ENCODE measurements around the gene PROX1. TPM values are rescaled to one million over a fixed set of nuclear protein-coding genes. Genes with fewer than 3 reads are reported as not detected.

PROX1 gene
- total and polyA plus RNA-seq, 2 of the 8 experiments (the other 6 are each of a cell fraction or from before 2014, with no cell fraction given): 0.30 to 2.0 TPM

GRCh38 chr1:214008791-214009422 lies 21.1 kb downstream of the PROX1 start:
- Histone ChIP-seq H4K8ac (ENCODE audit: extremely low read depth, insufficient read depth, low read length) (no peak overlapping the region), H2BK5ac (ENCODE audit: low read depth, low read length) (no peak overlapping the region), H3K4me2 (ENCODE audit: insufficient read depth in 1 of 2, low read depth in 2 of 2, low read length in 2 of 2) (no peak overlapping the region), H4K20me1 (replicated peaks in 1 of 2; ENCODE audit: control insufficient read depth in 1 of 2, insufficient read depth in 2 of 2, low read length in 2 of 2) (no peaks in the 10 kb centered on the region), H3K4me1 (replicated peaks in 1 of 4; ENCODE audit: control insufficient read depth in 3 of 4, insufficient read depth in 4 of 4, low read length in 3 of 4) (no peaks in the 10 kb centered on the region), H3K23ac (ENCODE audit: insufficient read length) (no peak overlapping the region), H3K4ac (replicated peaks; ENCODE audit: insufficient read length, low read depth, low read length) (no peak overlapping the region), H4K5ac (ENCODE audit: insufficient read length, low read depth, low read length) (no peak overlapping the region), H2BK120ac (replicated peaks; ENCODE audit: low read depth, low read length) (no peak overlapping the region), H3K23me2 (ENCODE audit: low read depth, low read length) (no peaks in the 10 kb centered on the region), H2BK20ac (ENCODE audit: low read length) (no peak overlapping the region), H3K9ac (replicated peaks in 1 of 4; ENCODE audit: extremely low read depth in 1 of 4, low read depth in 3 of 4, low read length in 3 of 4) (no peak overlapping the region), H3K79me1 (ENCODE audit: low read depth, low read length) (no peaks in the 10 kb centered on the region), H2BK12ac (ENCODE audit: low read depth, low read length) (no peak overlapping the region), H3K27me3 (replicated peaks in 1 of 4; ENCODE audit: control insufficient read depth in 3 of 4, extremely low read depth in 1 of 4, insufficient read depth in 3 of 4, low read length in 3 of 4) (no peaks in the 10 kb centered on the region), H3K27ac (ENCODE audit: low read depth, low read length) (no peak overlapping the region), H3K18ac (ENCODE audit: extremely low read depth, low read length) (no peak overlapping the region), H3K79me2 (ENCODE audit: control insufficient read depth in 1 of 2, insufficient read depth in 2 of 2, low read length in 2 of 2) (no peaks in the 10 kb centered on the region), H4K91ac (replicated peaks; ENCODE audit: insufficient read length, low read length) (no peak overlapping the region), H3K56ac (replicated peaks; ENCODE audit: insufficient read length, low read depth, low read length) (no peak overlapping the region), H3K36me3 (ENCODE audit: control insufficient read depth in 2 of 4, insufficient read depth in 4 of 4, low read length in 3 of 4) (no peaks in the 10 kb centered on the region), H3K4me3 (ENCODE audit: extremely low read depth in 1 of 4, insufficient read depth in 2 of 4, low read depth in 3 of 4, low read length in 4 of 4) (no peak overlapping the region), H3K9me3 (ENCODE audit: insufficient read depth in 2 of 2, low read depth in 1 of 2, low read length in 1 of 2) (no peaks in the 10 kb centered on the region), H2AK5ac (ENCODE audit: low read depth, low read length) (no peak overlapping the region), H2AFZ (ENCODE audit: low read length) (no peak overlapping the region), H2BK15ac (ENCODE audit: low read length) (no peak overlapping the region), H3K14ac (ENCODE audit: insufficient read length) (no peak overlapping the region)
- FAIRE-seq (no peak), DNase-seq (ENCODE audit: low read depth in 1 of 2, low spot score in 2 of 2) (no peak)
- WGBS, 2 experiments (ENCODE audit: extremely low coverage in 1 of 2, insufficient coverage in 1 of 2, insufficient read length in 1 of 2, insufficient replicate concordance in 2 of 2, low coverage in 1 of 2, low lambda C conversion rate in 2 of 2, missing lambda C conversion rate in 1 of 2): 90% methylated on average over 8 of the region's 8 CpGs; no CpG with 5 or more reads in 1 of the 2 experiments
- ChIA-PET CTCF (ENCODE audit: partially characterized antibody) (interaction anchor here (1.5 to 1.7 kb wide), 2 partner anchors 12 to 114 kb away, joined by 4 to 7 read pairs; no protein-coding TSS in a partner anchor), POLR2A (ENCODE audit: partially characterized antibody) (no interaction called here)
- TF ChIP-seq SIRT6 (IDR thresholded peaks at IDR 0.05; ENCODE audit: low read length) (no peak), E2F6 (IDR thresholded peaks at IDR 0.05) (no peak), RNF2 (IDR thresholded peaks at IDR 0.05; ENCODE audit: borderline replicate concordance, low read depth, low read length, missing control alignments, poor library complexity, severe bottlenecking) (no peak)
